ENCODE measurements around the gene HEXIM2. TPM values are rescaled to one million over a fixed set of nuclear protein-coding genes. Genes with fewer than 3 reads are reported as not detected.

Gene HEXIM2
- polyA plus RNA-seq, 1 of the 3 experiments (the other 2 are of a cell fraction) = 9.3 TPM

DNA sequence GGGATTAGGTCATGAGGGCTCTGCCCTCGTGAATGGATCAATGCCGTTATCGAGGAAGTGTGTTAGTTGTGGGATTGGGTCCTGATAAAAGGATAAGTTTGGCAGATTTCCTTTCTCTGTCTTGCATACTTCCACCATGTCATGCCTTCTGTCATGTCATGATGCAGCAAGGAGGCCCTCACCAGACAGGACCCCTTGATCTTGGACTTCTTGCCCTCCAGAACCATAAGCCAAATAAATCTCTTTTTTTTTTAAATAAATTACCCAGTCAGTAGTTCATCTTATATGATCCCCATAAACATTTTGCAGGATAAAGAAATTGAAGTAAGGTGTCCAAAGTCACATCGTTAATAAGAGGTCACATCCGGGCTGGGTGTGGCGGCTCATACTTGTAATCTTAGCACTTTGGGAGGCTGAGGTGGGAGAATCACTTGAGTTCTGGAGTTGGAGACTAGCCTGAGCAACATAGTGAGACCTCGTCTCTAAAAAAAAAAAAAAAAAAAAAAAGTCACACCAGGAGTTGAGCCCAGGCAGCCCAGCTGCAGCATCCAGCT lies 25.2 kb downstream of the HEXIM2 start (continued):
- TF ChIP-seq MEF2A (IDR thresholded peaks at IDR 0.05; ENCODE audit: borderline replicate concordance, low read depth) (no peak), NFIC (IDR thresholded peaks at IDR 0.05; ENCODE audit: borderline replicate concordance) (no peak), SMC3 (IDR thresholded peaks at IDR 0.05; ENCODE audit: low read depth, low read length) (no peak)

GRCh38 chr17:45189009-45189408 lies 27.3 kb downstream of the HEXIM2 start:
- TF ChIP-seq USF1 (IDR thresholded peaks at IDR 0.05; ENCODE audit: borderline replicate concordance, low read depth) (no peak), MXI1 (IDR thresholded peaks at IDR 0.05; ENCODE audit: low read depth, low read length) (no peak), EZH2phosphoT487 (IDR thresholded peaks at IDR 0.05; ENCODE audit: borderline replicate concordance, low read depth) (no peak), TAF1 (IDR thresholded peaks at IDR 0.05; ENCODE audit: borderline replicate concordance, low read depth, low read length) (no peak), GABPA (IDR thresholded peaks at IDR 0.05; ENCODE audit: low read depth) (no peak), RFX5 (IDR thresholded peaks at IDR 0.05; ENCODE audit: low read length) (no peak), MEF2A (IDR thresholded peaks at IDR 0.05; ENCODE audit: borderline replicate concordance, low read depth) (no peak), YY1 (IDR thresholded peaks at IDR 0.05; ENCODE audit: low read depth) (no peak), NRF1 (IDR thresholded peaks at IDR 0.05; ENCODE audit: low read depth, low read length) (no peak), RXRA (IDR thresholded peaks at IDR 0.05; ENCODE audit: borderline replicate concordance, low read depth) (no peak), IRF3 (IDR thresholded peaks at IDR 0.05; ENCODE audit: low read depth, low read length) (no peak), TEAD4 (IDR thresholded peaks at IDR 0.05; ENCODE audit: borderline replicate concordance, insufficient read depth) (no peak), GATA2 (CRISPR knock-in tag; IDR thresholded peaks at IDR 0.05) (no peak), NFIC (IDR thresholded peaks at IDR 0.05; ENCODE audit: borderline replicate concordance) (no peak), CHD2 (IDR thresholded peaks at IDR 0.05; ENCODE audit: low read length, partially characterized antibody) (no peak), RCOR1 (IDR thresholded peaks at IDR 0.05; ENCODE audit: low read length) (no peak)
- TF ChIP-seq, protein P1, sequence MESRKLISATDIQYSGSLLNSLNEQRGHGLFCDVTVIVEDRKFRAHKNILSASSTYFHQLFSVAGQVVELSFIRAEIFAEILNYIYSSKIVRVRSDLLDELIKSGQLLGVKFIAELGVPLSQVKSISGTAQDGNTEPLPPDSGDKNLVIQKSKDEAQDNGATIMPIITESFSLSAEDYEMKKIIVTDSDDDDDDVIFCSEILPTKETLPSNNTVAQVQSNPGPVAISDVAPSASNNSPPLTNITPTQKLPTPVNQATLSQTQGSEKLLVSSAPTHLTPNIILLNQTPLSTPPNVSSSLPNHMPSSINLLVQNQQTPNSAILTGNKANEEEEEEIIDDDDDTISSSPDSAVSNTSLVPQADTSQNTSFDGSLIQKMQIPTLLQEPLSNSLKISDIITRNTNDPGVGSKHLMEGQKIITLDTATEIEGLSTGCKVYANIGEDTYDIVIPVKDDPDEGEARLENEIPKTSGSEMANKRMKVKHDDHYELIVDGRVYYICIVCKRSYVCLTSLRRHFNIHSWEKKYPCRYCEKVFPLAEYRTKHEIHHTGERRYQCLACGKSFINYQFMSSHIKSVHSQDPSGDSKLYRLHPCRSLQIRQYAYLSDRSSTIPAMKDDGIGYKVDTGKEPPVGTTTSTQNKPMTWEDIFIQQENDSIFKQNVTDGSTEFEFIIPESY (IDR thresholded peaks at IDR 0.05; ENCODE audit: borderline replicate concordance, low read depth) = no peak
- TF ChIP-seq, protein P2, sequence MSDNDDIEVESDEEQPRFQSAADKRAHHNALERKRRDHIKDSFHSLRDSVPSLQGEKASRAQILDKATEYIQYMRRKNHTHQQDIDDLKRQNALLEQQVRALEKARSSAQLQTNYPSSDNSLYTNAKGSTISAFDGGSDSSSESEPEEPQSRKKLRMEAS (IDR thresholded peaks at IDR 0.05; ENCODE audit: low read depth) = no peak
- no peaks in the 10 kb centered on the region for H3K79me2 ChIP-seq (ENCODE audit: insufficient read depth)
- no peaks in the 10 kb centered on the region for H3K36me3 ChIP-seq (replicated peaks in 1 of 2; ENCODE audit: control insufficient read depth in 1 of 2, insufficient read depth in 2 of 2, low read length in 1 of 2)
- H3K9me3 ChIP-seq = no peaks in the 10 kb centered on the region
- ChIA-PET CTCF (interaction anchor here (0.7 to 3.3 kb wide), 7 partner anchors 9 to 65 kb away, joined by 3 to 24 read pairs (median 4); partner anchors contain the start of genes ACBD4, HEXIM1 and PLCD3), POLR2A (no interaction called here)
- H3K4me1 ChIP-seq (ENCODE audit: control insufficient read depth in 1 of 2, insufficient read depth in 2 of 2, low read depth in 1 of 2, low read length in 1 of 2) = no peaks in the 10 kb centered on the region
- H3K27ac ChIP-seq (ENCODE audit: low read depth in 2 of 2, low read length in 1 of 2) = no peak overlapping the region
- H4K20me1 ChIP-seq (ENCODE audit: insufficient read depth) = no peaks in the 10 kb centered on the region
- peaks cover 4% of the 10 kb centered on the region for H3F3A ChIP-seq (replicated peaks; ENCODE audit: insufficient read depth)
- H3K4me2 ChIP-seq = no peak overlapping the region
- 60% methylated on average over 2 of the region's 2 CpGs for WGBS (ENCODE audit: low lambda C conversion rate)
- no peak overlapping the region for H2AFZ ChIP-seq (ENCODE audit: low read depth)
- no peak for DNase-seq
- H3K4me3 ChIP-seq (ENCODE audit: low read depth in 2 of 2, low read length in 1 of 2) = no peak overlapping the region
- no peaks in the 10 kb centered on the region for H3K9me2 ChIP-seq
- no peak overlapping the region for H3K9ac ChIP-seq
- no peaks in the 10 kb centered on the region for H3K27me3 ChIP-seq (ENCODE audit: insufficient read depth)
